GM12892 (cell line): ENCODE measurements around the gene GARS1.

Experiments used
- POLR2A ChIP-seq: IDR thresholded peaks from 2 replicates; pipeline ENCODE4 v1.6.1; 2011; ENCODE audit warnings: low read depth, low read length, control low read depth
- POLR2AphosphoS5 ChIP-seq: IDR thresholded peaks from 2 replicates; pipeline ENCODE4 v1.6.1; 2011; ENCODE audit warnings: low read depth, low read length, control low read depth

DNA sequence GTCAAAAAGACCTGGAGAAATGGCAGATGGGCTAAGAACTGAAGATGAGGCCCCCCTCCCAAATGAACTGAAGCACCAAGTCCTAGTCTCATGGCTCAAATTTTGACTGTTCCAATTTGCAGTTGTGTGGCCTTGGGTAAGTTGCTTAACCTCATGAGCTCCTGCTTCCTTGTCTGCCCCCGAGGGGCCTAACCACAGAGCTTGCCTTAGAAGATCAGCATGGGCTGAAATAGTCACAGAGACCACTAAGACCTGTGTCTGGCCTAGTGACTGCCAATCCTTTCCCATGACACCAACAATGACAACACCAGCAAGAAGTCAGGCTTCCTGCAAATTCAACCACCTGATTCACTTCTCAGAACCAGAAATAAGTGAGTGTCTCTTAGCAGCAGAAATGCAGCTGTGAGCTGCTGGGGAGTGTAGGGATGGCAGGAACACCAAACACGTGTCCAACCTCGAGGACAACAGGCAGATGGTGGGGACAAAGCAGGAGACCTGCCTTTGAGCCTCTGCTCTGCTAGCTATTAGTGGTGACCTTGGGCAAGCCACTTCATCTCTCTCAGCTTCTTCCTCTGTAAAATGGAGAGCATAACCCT, 63.9 kb downstream of the GARS1 start:
- no peak for TF ChIP-seq POLR2A
- no peak for TF ChIP-seq POLR2AphosphoS5
